WERI-Rb-1 (cell line): ENCODE results near the gene REP15.
A peak's percentile ranks its signal among the peaks of the same experiment; 100 is the strongest.
"Not testable (repeated sequence)": the region's sequence is repeated elsewhere in the genome, so short reads cannot be mapped to it uniquely, and the experiment has no call there.

Experiments
- DNase-seq: peaks from one replicate; pipeline ENCODE4 v3.0.0-alpha.2; 2020
- H3K27ac ChIP-seq: fragments of 250-450 bp; sonication (Bioruptor Pico); 2 replicates; pipeline ENCODE4 v1.5.1; 2020; ENCODE audit warnings: mild to moderate bottlenecking, moderate library complexity
- H3K27me3 ChIP-seq: fragments of 250-450 bp; sonication (Bioruptor Pico); 2 replicates; pipeline ENCODE4 v1.5.1; 2021; ENCODE audit warnings: mild to moderate bottlenecking, low read depth, moderate library complexity; ENCODE audit not compliant: insufficient read depth, severe bottlenecking
- H3K36me3 ChIP-seq: fragments of 250-450 bp; sonication (Bioruptor Pico); 2 replicates; pipeline ENCODE4 v1.5.1; 2020; ENCODE audit warnings: mild to moderate bottlenecking, moderate library complexity
- H3K4me3 ChIP-seq: 2 replicates; pipeline ENCODE4 v1.5.1; 2011; ENCODE audit warnings: low read depth, mild to moderate bottlenecking, control low read depth, low read length
- H3K9me3 ChIP-seq: fragments of 250-450 bp; sonication (Bioruptor Pico); 2 replicates; pipeline ENCODE4 v1.5.1; 2021; ENCODE audit warnings: mild to moderate bottlenecking, moderate library complexity; ENCODE audit not compliant: severe bottlenecking
- CTCF ChIP-seq: IDR thresholded peaks from 2 replicates; pipeline ENCODE4 v1.5.1; 2011; ENCODE audit warnings: low read depth, mild to moderate bottlenecking, control low read depth, inconsistent platforms, low read length

Gene REP15

GRCh38 chr12:27696293-27696652 is at the start of gene REP15:
Gene REP15, plus strand, starts transcription at chr12:27696447. Its CDS starts 116 bp downstream, at chr12:27696563.
- no peak for DNase-seq
- Histone ChIP-seq H3K27me3 (no peaks in the 10 kb centered on the region), H3K27ac (no peak within 1 kb of the TSS), H3K4me3 (no peak within 1 kb of the TSS), H3K9me3 (no peaks in the 10 kb centered on the region), H3K36me3 (peaks cover 4% of the 10 kb centered on the region; the same call in 1 of the 2 replicates)
- no peak for TF ChIP-seq CTCF

- no peaks in the 10 kb centered on the region for H3K9me3 ChIP-seq
- no peak for DNase-seq
- no peak overlapping the region for H3K4me3 ChIP-seq
- H3K27me3 ChIP-seq, result no peaks in the 10 kb centered on the region
- no peak for TF ChIP-seq CTCF
- no peaks in the 10 kb centered on the region; the same call in 1 of the 2 replicates for H3K36me3 ChIP-seq
- H3K27ac ChIP-seq, result no peak overlapping the region
Observed at GRCh38 chr12:27650011-27650410, 46.2 kb upstream of the REP15 start.

- no peak overlapping the region for H3K4me3 ChIP-seq
- no peaks in the 10 kb centered on the region for H3K9me3 ChIP-seq
- H3K36me3 ChIP-seq, result no peaks in the 10 kb centered on the region; the same call in 1 of the 2 replicates
- no peaks in the 10 kb centered on the region for H3K27me3 ChIP-seq
- TF ChIP-seq CTCF, result no peak
- DNase-seq, result no peak
- no peak overlapping the region for H3K27ac ChIP-seq
Observed at GRCh38 chr12:27651201-27651600, 45.0 kb upstream of the REP15 start.

- TF ChIP-seq CTCF, result peak; percentile 67
Observed at GRCh38 chr12:27652174-27652763, 44.0 kb upstream of the REP15 start.

GRCh38 chr12:27653661-27654060 is 42.6 kb upstream of the REP15 start:
- H3K27me3 ChIP-seq, result no peaks in the 10 kb centered on the region
- DNase-seq, result no peak
- no peaks in the 10 kb centered on the region for H3K9me3 ChIP-seq
- no peaks in the 10 kb centered on the region; the same call in 1 of the 2 replicates for H3K36me3 ChIP-seq
- no peak overlapping the region for H3K27ac ChIP-seq
- H3K4me3 ChIP-seq, result no peak overlapping the region
- TF ChIP-seq CTCF, result no peak

More at GRCh38 chr12:27652174-27652763, 44.0 kb upstream of the REP15 start:
- peak; percentile 56 for DNase-seq
- Histone ChIP-seq H3K9me3 (no peaks in the 10 kb centered on the region), H3K27ac (no peak overlapping the region), H3K36me3 (no peaks in the 10 kb centered on the region; the same call in 1 of the 2 replicates), H3K4me3 (no peak overlapping the region), H3K27me3 (no peaks in the 10 kb centered on the region)

GRCh38 chr12:27655476-27655875 is 40.8 kb upstream of the REP15 start:
- not testable (repeated sequence) for H3K27ac ChIP-seq, H3K36me3 ChIP-seq, H3K9me3 ChIP-seq, H3K27me3 ChIP-seq, H3K4me3 ChIP-seq, DNase-seq
